Thyroid gland (tissue), 4 donors: ENCODE results near the gene PRODH2. TPM values are rescaled to one million over a fixed set of nuclear protein-coding genes. Genes with fewer than 3 reads are reported as not detected.

Source experiments
- DNase-seq, 2 donors: peaks; one replicate each; pipeline ENCODE4 v3.0.0-alpha.2; 2019
- H3K27ac ChIP-seq, 3 donors: fragments of 200-600 bp; sonication (generic); 1 replicate in 2 of 3; 2 replicates in 1 of 3; pipeline ENCODE4 v1.5.1; 2016 to 2019; ENCODE audit warnings: mild to moderate bottlenecking in 1 of 3, moderate library complexity in 1 of 3
- H3K27me3 ChIP-seq: fragments of 200-600 bp; sonication (generic); one replicate; pipeline ENCODE4 v1.5.1; 2019
- H3K36me3 ChIP-seq, 2 donors: fragments of 200-600 bp; sonication (generic); one replicate each; pipeline ENCODE4 v1.5.1; 2016 to 2019
- H3K4me1 ChIP-seq, 2 donors: fragments of 200-600 bp; sonication (generic); one replicate each; pipeline ENCODE4 v1.5.1; 2017 to 2019
- H3K4me3 ChIP-seq, 3 donors: fragments of 200-600 bp; sonication (generic); replicated peaks in 1 of 3; 1 replicate in 2 of 3; 2 replicates in 1 of 3; pipeline ENCODE4 v1.5.1; 2016; ENCODE audit warnings: mild to moderate bottlenecking in 1 of 3
- H3K9me3 ChIP-seq: fragments of 200-600 bp; sonication (generic); one replicate; pipeline ENCODE4 v1.5.1; 2017
- CTCF ChIP-seq, 6 experiments: fragments of 200-600 bp in 3 of 6; fragments of 450-650 bp in 3 of 6; sonication (generic) in 3 of 6; IDR thresholded peaks; one replicate each; pipeline ENCODE4 v1.5.1; 2016 to 2019; ENCODE audit warnings: antibody characterized with exemption in 6 of 6, mild to moderate bottlenecking in 2 of 6, inconsistent platforms in 1 of 6, moderate library complexity in 1 of 6
- POLR2A ChIP-seq, 2 donors: fragments of 450-650 bp; IDR thresholded peaks; one replicate each; pipeline ENCODE4 v1.6.1; 2017; ENCODE audit warnings: antibody characterized with exemption in 2 of 2, mild to moderate bottlenecking in 2 of 2, moderate library complexity in 1 of 2
- WGBS, 2 donors: methylation state at CpG; one replicate each; pipeline ENCODE4 v1.1.5; 2017; 5-methylcytosine and 5-hydroxymethylcytosine counted together
- intact Hi-C: fragments of 100-400 bp; cut with DNase I; formaldehyde crosslinking; loops from one replicate; pipeline ENCODE4 v1.15.1; 2023
- total RNA-seq, 4 donors: library from RNA; depleted of rRNA; stranded (reverse); fragments of >200 nt; gene quantifications; one replicate each; pipeline ENCODE4 v1.2.3, GENCODE V29; 2016

Gene PRODH2
- total RNA-seq, 4 donors from 2014 or later, result not detected

- 90 to 97% methylated on average over 12 of the region's 12 CpGs for WGBS, 2 donors
- no peaks in the 10 kb centered on the region for H3K4me1 ChIP-seq
- H3K9me3 ChIP-seq, result no peaks in the 10 kb centered on the region
- no peak for DNase-seq
- TF ChIP-seq POLR2A (IDR thresholded peaks at IDR 0.05) (no peak), CTCF (IDR thresholded peaks at IDR 0.05) (no peak)
- intact Hi-C loops, result no loop called here
- no peak overlapping the region for H3K27ac ChIP-seq
- peaks cover 0 to 3% of the 10 kb centered on the region in 2 donors for H3K36me3 ChIP-seq
- no peak overlapping the region for H3K4me3 ChIP-seq
- H3K27me3 ChIP-seq, result no peaks in the 10 kb centered on the region
Observed at GRCh38 chr19:35782589-35782988, 30.1 kb downstream of the PRODH2 start.

GRCh38 chr19:35781650-35782049 is 31.0 kb downstream of the PRODH2 start:
- H3K27ac ChIP-seq, result no peak overlapping the region
- WGBS, 2 donors, result 82 to 91% methylated on average over 9 of the region's 9 CpGs
- H3K9me3 ChIP-seq, result no peaks in the 10 kb centered on the region
- TF ChIP-seq CTCF (IDR thresholded peaks at IDR 0.05) (no peak), POLR2A (IDR thresholded peaks at IDR 0.05) (no peak)
- no peak overlapping the region for H3K4me3 ChIP-seq
- no peaks in the 10 kb centered on the region for H3K27me3 ChIP-seq
- intact Hi-C loops, result no loop called here
- no peak for DNase-seq
- peaks cover 0 to 3% of the 10 kb centered on the region in 2 donors for H3K36me3 ChIP-seq
- H3K4me1 ChIP-seq, result no peaks in the 10 kb centered on the region

GRCh38 chr19:35780717-35781116 is 31.9 kb downstream of the PRODH2 start:
- TF ChIP-seq POLR2A (IDR thresholded peaks at IDR 0.05) (no peak), CTCF (IDR thresholded peaks at IDR 0.05) (no peak)
- Histone ChIP-seq H3K9me3 (no peaks in the 10 kb centered on the region), H3K4me1 (peaks cover 0 to 1% of the 10 kb centered on the region in 2 donors), H3K27ac (no peak overlapping the region), H3K36me3 (peaks cover 0 to 3% of the 10 kb centered on the region in 2 donors), H3K4me3 (no peak overlapping the region), H3K27me3 (no peaks in the 10 kb centered on the region)
- WGBS, 2 donors, result 93 to 97% methylated on average over 14 to 18 of the region's 20 CpGs
- no peak for DNase-seq
- intact Hi-C loops, result no loop called here

GRCh38 chr19:35780058-35780457 is 32.6 kb downstream of the PRODH2 start:
- 94 to 100% methylated on average over 3 to 16 of the region's 16 CpGs for WGBS, 2 donors
- intact Hi-C loops, result no loop called here
- Histone ChIP-seq H3K27ac (no peak overlapping the region), H3K9me3 (no peaks in the 10 kb centered on the region), H3K36me3 (peaks cover 0 to 3% of the 10 kb centered on the region in 2 donors), H3K4me3 (no peak overlapping the region), H3K4me1 (peaks cover under 1 to 3% of the 10 kb centered on the region in 2 donors), H3K27me3 (no peaks in the 10 kb centered on the region)
- DNase-seq, result no peak
- no peak for TF ChIP-seq POLR2A (IDR thresholded peaks at IDR 0.05)

- no peak for DNase-seq
- TF ChIP-seq POLR2A (IDR thresholded peaks at IDR 0.05), result no peak
- no peak for TF ChIP-seq CTCF (IDR thresholded peaks at IDR 0.05)
- intact Hi-C loops, result no loop called here
- H3K4me3 ChIP-seq, result no peak overlapping the region
- WGBS, 2 donors, result 93 to 94% methylated on average over 8 of the region's 8 CpGs
- peaks cover 6 to 8% of the 10 kb centered on the region in 2 donors for H3K4me1 ChIP-seq
- peaks cover 0 to 3% of the 10 kb centered on the region in 2 donors for H3K36me3 ChIP-seq
- H3K27ac ChIP-seq, result no peak overlapping the region
- no peaks in the 10 kb centered on the region for H3K27me3 ChIP-seq
- no peaks in the 10 kb centered on the region for H3K9me3 ChIP-seq
Observed at GRCh38 chr19:35779033-35779432, 33.6 kb downstream of the PRODH2 start.

GRCh38 chr19:35777961-35778360 is 34.7 kb downstream of the PRODH2 start:
- Histone ChIP-seq H3K36me3 (peaks cover 0 to 3% of the 10 kb centered on the region in 2 donors), H3K27me3 (no peaks in the 10 kb centered on the region), H3K4me1 (peaks cover 6 to 8% of the 10 kb centered on the region in 2 donors), H3K4me3 (no peak overlapping the region), H3K27ac (no peak overlapping the region), H3K9me3 (no peaks in the 10 kb centered on the region)
- whole genome bisulfite sequencing, 2 donors, result 79 to 84% methylated on average over 6 to 7 of the region's 7 CpGs
- DNase-seq, result no peak
- TF ChIP-seq POLR2A (IDR thresholded peaks at IDR 0.05) (no peak), CTCF (IDR thresholded peaks at IDR 0.05) (no peak)
- intact Hi-C loops, result no loop called here
